ENCODE measurements around the gene ATAD5.

ATAD5 gene

DNA sequence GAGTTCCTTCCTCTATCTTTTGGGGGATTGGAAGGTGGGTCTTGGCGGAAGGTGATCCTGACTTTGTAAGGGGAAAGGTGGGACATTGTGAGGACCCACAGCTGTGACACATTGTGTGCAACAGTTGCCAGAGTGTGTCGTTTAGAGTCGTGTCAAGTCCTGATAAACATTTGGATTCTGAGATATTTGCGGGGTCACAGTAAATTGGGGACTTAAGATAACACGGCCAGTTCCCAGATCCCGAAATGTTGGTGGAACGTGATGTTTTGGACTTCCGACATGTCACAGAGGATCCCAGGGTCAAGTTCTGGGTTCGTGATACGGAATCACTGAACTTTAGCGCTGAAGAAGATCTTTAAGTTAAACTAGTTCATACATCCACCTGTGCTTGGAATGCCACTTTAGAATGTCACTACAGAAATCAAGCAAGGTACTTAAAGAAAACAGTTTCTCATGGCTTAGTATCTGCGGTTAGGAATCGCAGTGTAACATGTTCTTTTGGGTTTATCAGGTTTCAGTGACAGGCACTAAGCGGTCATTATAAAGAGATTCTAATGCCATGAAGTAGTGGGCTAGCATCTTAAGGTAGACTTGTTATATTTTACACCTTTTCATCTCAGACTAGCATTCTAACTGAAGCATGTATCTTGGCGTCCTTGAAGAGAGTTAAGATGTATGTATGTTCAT lies 815 bp downstream of the ATAD5 start:
- no peak for TF ChIP-seq GATA1 (IDR thresholded peaks at IDR 0.05; ENCODE audit: low read depth, low read length)
- TF ChIP-seq POLR2A (IDR thresholded peaks at IDR 0.05; ENCODE audit: low read length): no peak
- DNase-seq: peak; percentile 75 to 79

DNA sequence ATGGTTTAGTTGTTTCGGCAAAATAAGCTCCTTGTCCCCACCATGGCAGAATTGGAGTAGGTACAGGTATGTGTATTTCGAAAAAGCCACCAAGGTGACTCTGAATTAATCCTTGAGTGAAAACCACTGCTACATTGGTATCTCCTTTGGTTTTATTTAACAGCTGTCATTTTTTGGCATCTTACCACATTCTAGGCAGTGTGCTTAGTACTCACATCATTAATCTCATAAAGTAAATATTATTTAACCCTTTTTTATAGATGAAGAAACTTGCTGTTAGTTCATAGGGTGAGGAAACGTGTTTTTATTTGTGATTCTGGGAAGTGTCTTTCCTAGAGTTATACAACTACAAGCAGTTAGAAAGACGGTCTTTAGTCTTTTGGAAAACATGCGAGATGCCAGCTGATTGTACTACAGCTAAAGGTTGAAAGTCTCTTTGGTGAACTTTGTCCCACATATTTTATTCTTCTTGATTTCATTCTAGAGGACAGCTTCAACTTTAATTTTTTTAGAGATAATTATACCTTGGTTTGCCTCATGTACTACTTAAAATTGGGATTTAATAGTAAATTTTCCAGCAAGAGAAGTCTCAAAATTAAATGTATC lies 6.5 kb downstream of the ATAD5 start:
- DNase-seq: no peak
- TF ChIP-seq GATA1 (IDR thresholded peaks at IDR 0.05; ENCODE audit: low read depth, low read length) (no peak), POLR2A (IDR thresholded peaks at IDR 0.05; ENCODE audit: low read length) (no peak)

DNA sequence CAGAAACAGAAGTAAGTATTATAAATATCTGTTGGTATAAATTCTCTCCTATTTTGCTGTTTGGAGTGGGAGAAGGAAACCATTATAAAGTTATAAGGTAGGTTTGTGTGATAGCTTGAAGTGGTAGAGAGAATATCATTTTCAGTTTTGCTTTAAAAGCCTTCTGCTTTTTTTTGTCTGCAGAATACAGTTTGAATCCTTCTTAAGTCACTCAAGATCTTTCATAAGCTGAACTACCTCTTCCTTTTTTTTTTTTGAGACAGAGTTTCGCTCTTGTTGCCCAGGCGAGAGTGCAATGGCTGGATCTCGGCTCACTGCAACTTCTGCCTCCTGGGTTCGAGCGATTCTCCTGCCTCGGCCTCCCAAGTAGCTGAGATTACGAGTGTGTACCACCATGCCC lies 9.0 kb downstream of the ATAD5 start:
- no peak for DNase-seq
- TF ChIP-seq GATA1 (IDR thresholded peaks at IDR 0.05; ENCODE audit: low read depth, low read length): no peak
- TF ChIP-seq POLR2A (IDR thresholded peaks at IDR 0.05; ENCODE audit: low read length): no peak

DNA sequence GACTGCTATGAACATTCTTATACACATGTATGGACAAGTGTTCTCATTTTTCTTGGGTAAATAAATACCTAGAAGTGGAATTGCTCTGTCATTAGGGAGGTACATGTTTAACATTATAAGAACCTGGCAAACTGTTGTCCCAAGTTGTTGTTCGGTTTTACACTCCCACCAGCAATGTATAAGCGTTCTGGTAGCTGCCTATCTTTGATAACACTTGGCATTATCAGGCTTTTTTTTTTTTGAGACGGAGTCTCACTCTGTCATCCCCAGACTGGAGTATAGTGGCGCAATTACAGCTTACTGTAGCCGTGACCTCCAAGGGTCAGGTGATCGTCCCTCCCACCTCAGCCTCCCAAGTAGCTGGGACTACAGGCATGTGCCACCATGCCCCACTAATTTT lies 16.3 kb downstream of the ATAD5 start:
- DNase-seq: peak; percentile 60 to 79
- TF ChIP-seq POLR2A (IDR thresholded peaks at IDR 0.05; ENCODE audit: low read length): no peak
- no peak for TF ChIP-seq GATA1 (IDR thresholded peaks at IDR 0.05; ENCODE audit: low read depth, low read length)

DNA sequence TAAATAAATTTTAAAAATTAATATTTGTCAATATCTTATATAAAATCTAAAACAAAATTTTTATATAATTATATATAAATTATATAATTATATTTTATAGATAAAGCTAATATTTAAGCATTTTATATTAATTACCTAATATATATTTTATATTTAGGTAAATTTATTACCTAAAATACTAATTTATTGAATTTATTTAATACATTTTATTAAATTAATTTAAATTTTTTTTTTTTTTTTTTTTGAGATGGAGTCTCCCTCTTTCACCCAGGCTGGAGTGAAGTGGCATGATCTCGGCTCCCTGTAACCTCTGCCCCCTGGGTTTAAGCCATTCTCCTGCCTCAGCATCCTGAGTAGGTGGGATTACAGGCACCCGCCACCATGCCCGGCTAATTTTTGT lies 22.4 kb downstream of the ATAD5 start:
- no peak for DNase-seq
- no peak for TF ChIP-seq POLR2A (IDR thresholded peaks at IDR 0.05; ENCODE audit: low read length)
- TF ChIP-seq GATA1 (IDR thresholded peaks at IDR 0.05; ENCODE audit: low read depth, low read length): no peak

- TF ChIP-seq GATA1 (IDR thresholded peaks at IDR 0.05; ENCODE audit: low read depth, low read length) (no peak), POLR2A (IDR thresholded peaks at IDR 0.05; ENCODE audit: low read length) (no peak)
- DNase-seq: no peak
Observed at GRCh38 chr17:30858556-30859250, 26.9 kb downstream of the ATAD5 start.

DNA sequence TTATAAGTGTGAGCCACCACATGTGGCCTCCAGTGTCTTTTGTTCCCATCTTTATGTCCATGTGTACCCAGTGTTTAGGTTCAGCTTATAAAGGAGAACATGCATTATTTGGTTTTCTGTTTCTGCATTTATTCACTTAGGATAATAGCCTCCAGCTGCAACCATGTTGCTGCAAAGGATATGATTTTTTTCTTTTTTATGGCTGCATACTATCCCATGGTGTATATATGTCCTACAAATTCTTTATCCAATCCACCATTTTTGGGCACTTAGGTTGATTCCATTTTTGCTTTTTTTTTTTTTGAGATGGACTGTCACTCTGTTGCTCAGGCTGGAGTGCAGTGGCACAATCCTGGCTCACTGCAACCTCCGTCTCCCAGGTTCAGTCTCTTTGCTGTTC lies 32.9 kb downstream of the ATAD5 start:
- no peak for DNase-seq
- TF ChIP-seq POLR2A (IDR thresholded peaks at IDR 0.05; ENCODE audit: low read length) (no peak), GATA1 (IDR thresholded peaks at IDR 0.05; ENCODE audit: low read depth, low read length) (no peak)

GRCh38 chr17:30869005-30869404 lies 37.2 kb downstream of the ATAD5 start:
- TF ChIP-seq GATA1 (IDR thresholded peaks at IDR 0.05; ENCODE audit: low read depth, low read length) (no peak), POLR2A (IDR thresholded peaks at IDR 0.05; ENCODE audit: low read length) (no peak)

DNA sequence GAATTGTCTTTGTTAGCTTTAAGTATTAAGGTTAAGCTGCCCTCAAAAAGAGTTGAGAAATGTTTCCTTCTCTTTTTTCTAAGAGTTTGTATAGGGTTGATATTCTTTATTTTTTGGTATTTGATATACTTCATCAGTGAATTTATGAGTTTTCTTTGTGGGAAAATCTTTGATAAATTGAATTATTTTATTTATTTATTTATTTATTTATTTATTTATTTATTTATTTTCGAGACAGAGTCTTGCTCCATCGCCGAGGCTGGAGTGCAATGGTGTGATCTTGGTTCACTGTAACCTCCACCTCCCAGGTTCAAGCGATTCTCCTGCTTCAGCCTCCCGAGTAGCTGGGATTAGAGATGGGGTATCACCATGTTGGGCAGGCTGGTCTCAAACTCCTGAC lies 54.4 kb downstream of the ATAD5 start:
- TF ChIP-seq GATA1 (IDR thresholded peaks at IDR 0.05; ENCODE audit: low read depth, low read length) (no peak), POLR2A (IDR thresholded peaks at IDR 0.05; ENCODE audit: low read length) (no peak)
- DNase-seq: no peak

More at GRCh38 chr17:30869005-30869404, 37.2 kb downstream of the ATAD5 start:
- no peak for DNase-seq

DNA sequence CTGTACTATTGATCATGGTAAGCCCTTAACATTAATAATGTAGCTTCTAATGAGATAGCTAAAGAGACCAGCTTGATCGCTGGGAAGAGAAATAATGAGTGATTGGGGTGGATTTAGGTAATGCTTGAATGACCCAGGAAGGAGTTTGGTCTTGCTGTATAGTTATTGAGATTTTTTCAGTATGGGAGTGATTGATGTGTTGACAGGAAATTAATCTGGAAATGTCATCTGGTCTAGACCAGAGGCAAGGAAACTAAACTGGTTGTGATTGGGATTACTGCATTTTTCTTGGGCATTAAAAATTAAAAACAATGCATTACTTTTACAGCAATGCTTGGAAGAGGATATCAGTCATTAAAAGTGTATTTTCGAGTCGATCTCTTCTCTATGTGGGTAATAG lies 62.5 kb downstream of the ATAD5 start:
- TF ChIP-seq POLR2A (IDR thresholded peaks at IDR 0.05; ENCODE audit: low read length): no peak
- no peak for DNase-seq

- no peak for DNase-seq
- no peak for TF ChIP-seq POLR2A (IDR thresholded peaks at IDR 0.05; ENCODE audit: low read length)
- no peak for TF ChIP-seq GATA1 (IDR thresholded peaks at IDR 0.05; ENCODE audit: low read depth, low read length)
Observed at GRCh38 chr17:30897311-30897710, 65.5 kb downstream of the ATAD5 start.

GRCh38 chr17:30905742-30906100 lies 74.0 kb downstream of the ATAD5 start:
- DNase-seq: peak in 1 of 2 experiments; percentile 63
- TF ChIP-seq GATA1 (IDR thresholded peaks at IDR 0.05; ENCODE audit: low read depth, low read length): no peak
- no peak for TF ChIP-seq POLR2A (IDR thresholded peaks at IDR 0.05; ENCODE audit: low read length)

DNA sequence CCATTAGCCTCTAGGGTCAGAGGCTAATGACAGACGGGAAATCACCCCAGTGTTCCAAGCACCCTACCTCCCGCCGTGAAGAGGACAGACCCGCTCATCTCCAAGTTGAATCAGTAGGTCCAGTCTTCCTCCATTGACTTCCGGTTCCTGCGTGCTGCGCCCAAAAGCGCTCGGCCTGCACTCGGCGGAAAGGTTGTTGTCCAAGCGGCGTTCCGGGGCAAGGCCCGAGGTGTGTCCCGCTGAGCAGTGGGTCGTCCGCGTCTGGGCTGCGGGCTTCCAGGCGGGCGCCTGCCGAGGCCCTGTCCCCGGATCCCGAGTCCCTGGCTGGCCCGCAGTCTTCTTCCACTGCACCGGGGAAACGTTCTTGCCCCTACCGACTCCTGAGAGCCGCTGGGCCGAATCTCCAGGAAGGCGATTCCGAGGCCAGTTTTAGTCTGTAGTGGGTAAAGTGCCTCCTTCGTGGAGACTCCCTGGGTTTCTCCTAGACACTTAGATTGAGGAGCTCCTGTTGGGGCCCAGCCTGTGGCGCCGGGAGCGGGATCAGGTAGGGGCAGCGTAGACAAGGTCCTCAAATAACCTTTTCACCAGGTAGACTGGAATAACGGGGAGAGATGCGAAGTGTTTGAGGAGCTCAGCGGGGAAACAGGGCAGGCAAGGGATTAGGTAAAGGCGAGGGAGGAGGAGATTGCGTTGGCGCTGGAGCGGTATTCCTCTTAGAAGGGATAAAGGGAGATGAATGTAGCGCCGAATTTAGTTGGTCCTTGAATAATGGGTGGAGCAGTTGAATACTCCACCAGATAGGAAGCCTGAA lies 74.5 kb downstream of the ATAD5 start, which contains the start of gene TEFM:
TSS of gene TEFM (minus strand) at position 138 of the 811 bp plus-strand sequence. CDS start at position 98, 40 bp downstream.
- TF ChIP-seq GATA1 (IDR thresholded peaks at IDR 0.05; ENCODE audit: low read depth, low read length) (no peak), POLR2A (IDR thresholded peaks at IDR 0.05; ENCODE audit: low read length) (peak; percentile 90)
- DNase-seq: peak; percentile 95 to 96
